Transverse colon (tissue), 4 donors: ENCODE data around the gene CCDC88A. TPM values are rescaled to one million over a fixed set of nuclear protein-coding genes. Genes with fewer than 3 reads are reported as not detected.

Experiments
- DNase-seq: peaks from one replicate; pipeline ENCODE4 v3.0.0-alpha.2; 2019
- H3K27ac ChIP-seq, 4 donors: fragments of 200-600 bp; sonication (generic); 2 replicates each; pipeline ENCODE4 v1.5.1; 2016 to 2018; ENCODE audit warnings: inconsistent platforms in 4 of 4
- H3K27me3 ChIP-seq: fragments of 200-600 bp; sonication (generic); 2 replicates; pipeline ENCODE4 v1.5.1; 2017; ENCODE audit warnings: inconsistent platforms
- H3K36me3 ChIP-seq, 4 donors: fragments of 200-600 bp; sonication (generic); 2 replicates each; pipeline ENCODE4 v1.5.1; 2017 to 2019; ENCODE audit warnings: inconsistent platforms in 4 of 4
- H3K4me1 ChIP-seq, 4 donors: fragments of 200-600 bp; sonication (generic); 2 replicates each; pipeline ENCODE4 v1.5.1; 2017 to 2020; ENCODE audit warnings: inconsistent platforms in 4 of 4
- H3K4me3 ChIP-seq, 4 donors: fragments of 200-600 bp; sonication (generic); 1 replicate in 1 of 4; 2 replicates in 3 of 4; pipeline versions ENCODE4 v1.5.1 to v1.6.1; 2017 to 2019; ENCODE audit warnings: inconsistent platforms in 4 of 4
- H3K9me3 ChIP-seq, 2 donors: fragments of 200-600 bp; sonication (generic); 2 replicates each; pipeline ENCODE4 v1.5.1; 2017 to 2019; ENCODE audit warnings: inconsistent platforms in 2 of 2
- CTCF ChIP-seq, 5 experiments: fragments of 200-600 bp in 3 of 5; fragments of 450-650 bp in 2 of 5; sonication (generic) in 3 of 5; IDR thresholded peaks; 1 replicate in 2 of 5; 2 replicates in 3 of 5; pipeline ENCODE4 v1.5.1; 2016 to 2017; ENCODE audit warnings: antibody characterized with exemption in 5 of 5, inconsistent platforms in 3 of 5, mild to moderate bottlenecking in 2 of 5, moderate library complexity in 1 of 5
- EP300 ChIP-seq: sonication (generic); formaldehyde crosslinking; IDR thresholded peaks from one replicate; pipeline ENCODE4 v1.6.1; 2017; ENCODE audit warnings: antibody characterized with exemption, low read depth
- POLR2A ChIP-seq: fragments of 450-650 bp; IDR thresholded peaks from one replicate; pipeline ENCODE4 v1.6.1; 2016; ENCODE audit warnings: antibody characterized with exemption, mild to moderate bottlenecking, moderate library complexity
- POLR2AphosphoS5 ChIP-seq, 3 donors: sonication (generic); formaldehyde crosslinking; IDR thresholded peaks; one replicate each; pipeline ENCODE4 v1.6.1; 2016; ENCODE audit warnings: antibody characterized with exemption in 3 of 3
- WGBS, 2 donors: methylation state at CpG; one replicate each; pipeline ENCODE4 v1.1.5; 2018; ENCODE audit warnings: low coverage in 1 of 2; 5-methylcytosine and 5-hydroxymethylcytosine counted together
- in situ Hi-C, 4 donors: fragments of 200-750 bp; cut with MboI; loops; one replicate each; pipeline versions ENCODE4 v1.15.0 to v1.15.1; 2017; ENCODE audit warnings: low sequenced_read_pairs in 3 of 4, low pct_ligation_motif_present in 1 of 4, low pct_unique_long_range_greater_than_20kb in 1 of 4
- intact Hi-C: fragments of 100-400 bp; cut with DNase I; formaldehyde crosslinking; loops from one replicate; pipeline ENCODE4 v1.15.1; 2023; ENCODE audit warnings: low total_unique reads
- total RNA-seq, 4 donors: library from RNA; depleted of rRNA; stranded (reverse); fragments of >200 nt; gene quantifications; one replicate each; pipeline ENCODE4 v1.1.0, GENCODE V29; 2016

The CCDC88A gene
- total RNA-seq, 4 donors from 2014 or later = 8.6 to 33.7 (median 19.7) TPM

GRCh38 chr2:55420871-55421270 lies 1.2 kb upstream of the CCDC88A start:
- H3K4me3 ChIP-seq = peak overlapping the region in 3 of 4 donors; percentile 42 to 64 (median 63)
- no peaks in the 10 kb centered on the region for H3K27me3 ChIP-seq
- peaks cover 2 to 18% (median 11%) of the 10 kb centered on the region in 4 donors for H3K4me1 ChIP-seq
- in situ Hi-C loops = no loop called here
- TF ChIP-seq EP300 (no peak), CTCF (IDR thresholded peaks at IDR 0.05) (no peak), POLR2A (no peak), POLR2AphosphoS5 (IDR thresholded peaks at IDR 0.05) (no peak)
- no peaks in the 10 kb centered on the region for H3K36me3 ChIP-seq
- intact Hi-C loops = no loop called here
- WGBS, 2 donors = 32% methylated on average over 6 of the region's 6 CpGs
- H3K9me3 ChIP-seq = no peaks in the 10 kb centered on the region
- no peak for DNase-seq
- peak overlapping the region in 2 of 4 donors; percentile 83 to 92 for H3K27ac ChIP-seq

- Histone ChIP-seq H3K27me3 (no peaks in the 10 kb centered on the region), H3K4me3 (peak overlapping the region; percentile 42 to 71 (median 64)), H3K36me3 (no peaks in the 10 kb centered on the region), H3K4me1 (peaks cover 2 to 18% (median 11%) of the 10 kb centered on the region in 4 donors), H3K9me3 (no peaks in the 10 kb centered on the region), H3K27ac (peak overlapping the region; percentile 83 to 92 (median 90))
- no peak for TF ChIP-seq POLR2A
- TF ChIP-seq EP300 = no peak
- TF ChIP-seq CTCF (IDR thresholded peaks at IDR 0.05) = no peak
- TF ChIP-seq POLR2AphosphoS5 (IDR thresholded peaks at IDR 0.05) = no peak
- WGBS, 2 donors = 0 to 1% methylated on average over 3 of the region's 3 CpGs
- in situ Hi-C loops (no loop called here), intact Hi-C loops (no loop called here)
- DNase-seq = no peak
Observed at GRCh38 chr2:55420439-55420725, 726 bp upstream of the CCDC88A start.

- in situ Hi-C loops = no loop called here
- H3K27me3 ChIP-seq = no peaks in the 10 kb centered on the region
- TF ChIP-seq EP300 (no peak), CTCF (IDR thresholded peaks at IDR 0.05) (no peak), POLR2A (no peak), POLR2AphosphoS5 (IDR thresholded peaks at IDR 0.05) (no peak)
- intact Hi-C loops = no loop called here
- peak overlapping the region; percentile 63 to 75 (median 68) for H3K4me3 ChIP-seq
- H3K9me3 ChIP-seq = no peaks in the 10 kb centered on the region
- H3K36me3 ChIP-seq = no peaks in the 10 kb centered on the region
- peak; percentile 24 for DNase-seq
- 4% methylated on average over 31 of the region's 31 CpGs; no CpG with 5 or more reads in 1 of the 2 donors for WGBS, 2 donors
- peaks cover 2 to 18% (median 11%) of the 10 kb centered on the region in 4 donors for H3K4me1 ChIP-seq
- H3K27ac ChIP-seq = peak overlapping the region; percentile 83 to 92 (median 90)
Observed at GRCh38 chr2:55419233-55419678, 400 bp downstream of the CCDC88A start.

- Histone ChIP-seq H3K27me3 (no peaks in the 10 kb centered on the region), H3K27ac (peak overlapping the region; percentile 83 to 92 (median 90)), H3K4me3 (peak overlapping the region; percentile 63 to 75 (median 68)), H3K4me1 (peaks cover 2 to 18% (median 11%) of the 10 kb centered on the region in 4 donors), H3K36me3 (no peaks in the 10 kb centered on the region), H3K9me3 (no peaks in the 10 kb centered on the region)
- intact Hi-C loops = no loop called here
- no peak for TF ChIP-seq EP300
- TF ChIP-seq POLR2A = no peak
- no peak for TF ChIP-seq CTCF (IDR thresholded peaks at IDR 0.05)
- TF ChIP-seq POLR2AphosphoS5 (IDR thresholded peaks at IDR 0.05) = no peak
- in situ Hi-C loops = no loop called here
- no peak for DNase-seq
- WGBS, 2 donors = 6 to 12% methylated on average over 3 to 11 of the region's 11 CpGs
Observed at GRCh38 chr2:55418512-55419232, 984 bp downstream of the CCDC88A start.
